ENCODE results near the gene PNPLA5.

DNA sequence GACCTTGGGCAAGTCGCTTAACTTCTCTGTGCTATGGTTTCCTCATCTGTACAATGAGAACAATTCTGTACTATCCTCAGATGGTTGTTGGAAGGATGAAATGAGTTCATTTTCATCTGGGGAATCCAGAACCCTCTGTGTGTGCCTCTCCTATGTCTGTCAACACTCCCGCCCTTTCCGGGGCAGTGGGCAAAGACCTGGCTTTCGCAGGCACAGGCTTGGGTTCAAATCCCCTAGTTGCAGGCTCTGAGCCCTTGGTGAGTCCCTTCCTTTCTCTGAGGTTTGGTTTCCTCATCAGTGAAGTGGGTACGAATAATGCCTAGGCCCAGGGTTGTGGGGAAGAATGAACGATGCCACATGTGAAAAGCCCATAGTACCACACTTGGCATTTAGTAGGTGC lies 6.0 kb downstream of the PNPLA5 start:
- TF ChIP-seq, protein P1, sequence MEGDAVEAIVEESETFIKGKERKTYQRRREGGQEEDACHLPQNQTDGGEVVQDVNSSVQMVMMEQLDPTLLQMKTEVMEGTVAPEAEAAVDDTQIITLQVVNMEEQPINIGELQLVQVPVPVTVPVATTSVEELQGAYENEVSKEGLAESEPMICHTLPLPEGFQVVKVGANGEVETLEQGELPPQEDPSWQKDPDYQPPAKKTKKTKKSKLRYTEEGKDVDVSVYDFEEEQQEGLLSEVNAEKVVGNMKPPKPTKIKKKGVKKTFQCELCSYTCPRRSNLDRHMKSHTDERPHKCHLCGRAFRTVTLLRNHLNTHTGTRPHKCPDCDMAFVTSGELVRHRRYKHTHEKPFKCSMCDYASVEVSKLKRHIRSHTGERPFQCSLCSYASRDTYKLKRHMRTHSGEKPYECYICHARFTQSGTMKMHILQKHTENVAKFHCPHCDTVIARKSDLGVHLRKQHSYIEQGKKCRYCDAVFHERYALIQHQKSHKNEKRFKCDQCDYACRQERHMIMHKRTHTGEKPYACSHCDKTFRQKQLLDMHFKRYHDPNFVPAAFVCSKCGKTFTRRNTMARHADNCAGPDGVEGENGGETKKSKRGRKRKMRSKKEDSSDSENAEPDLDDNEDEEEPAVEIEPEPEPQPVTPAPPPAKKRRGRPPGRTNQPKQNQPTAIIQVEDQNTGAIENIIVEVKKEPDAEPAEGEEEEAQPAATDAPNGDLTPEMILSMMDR (IDR thresholded peaks at IDR 0.05; ENCODE audit: low read depth, low read length) = no peak
- no peak for TF ChIP-seq EZH2phosphoT487 (IDR thresholded peaks at IDR 0.05; ENCODE audit: low read depth)
